Mammary epithelial cell (primary cell): Measurements from ENCODE around the gene PTCH1.

Experiments
- EZH2 ChIP-seq: IDR thresholded peaks from 2 replicates; pipeline ENCODE4 v1.6.1; 2012; ENCODE audit warnings: low read length, inconsistent platforms, borderline replicate concordance
- TF ChIP-seq, protein P1 (sequence below), 2 donors: IDR thresholded peaks in 1 of 2; conservative IDR thresholded peaks in 1 of 2; 2 replicates each; pipeline ENCODE4 v1.5.1; 2011 to 2012; ENCODE audit warnings: inconsistent platforms in 2 of 2, low read length in 2 of 2, mild to moderate bottlenecking in 2 of 2, control low read depth in 1 of 2, low read depth in 1 of 2; ENCODE audit not compliant: insufficient read depth in 1 of 2; ENCODE audit errors: extremely low read depth in 1 of 2

DNA sequence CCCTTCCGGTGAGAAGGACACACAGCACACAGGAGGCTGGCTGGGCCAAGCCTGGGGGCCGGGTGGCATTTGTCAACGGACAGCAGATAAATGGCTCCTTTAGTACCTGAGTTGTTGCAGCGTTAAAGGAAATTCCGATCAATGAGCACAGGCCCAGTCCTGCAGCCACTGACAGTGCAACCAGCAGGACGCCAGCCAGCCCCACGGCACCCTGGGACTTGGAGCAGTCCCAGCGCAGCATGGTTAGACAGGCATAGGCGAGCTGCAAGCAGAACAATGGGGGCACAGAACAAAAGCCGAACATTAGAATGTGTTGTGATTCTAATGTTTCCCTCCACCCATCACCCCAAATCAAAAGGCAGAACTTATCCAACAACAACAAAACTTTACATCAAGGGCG is 39.3 kb downstream of the PTCH1 start:
- TF ChIP-seq, protein P1, sequence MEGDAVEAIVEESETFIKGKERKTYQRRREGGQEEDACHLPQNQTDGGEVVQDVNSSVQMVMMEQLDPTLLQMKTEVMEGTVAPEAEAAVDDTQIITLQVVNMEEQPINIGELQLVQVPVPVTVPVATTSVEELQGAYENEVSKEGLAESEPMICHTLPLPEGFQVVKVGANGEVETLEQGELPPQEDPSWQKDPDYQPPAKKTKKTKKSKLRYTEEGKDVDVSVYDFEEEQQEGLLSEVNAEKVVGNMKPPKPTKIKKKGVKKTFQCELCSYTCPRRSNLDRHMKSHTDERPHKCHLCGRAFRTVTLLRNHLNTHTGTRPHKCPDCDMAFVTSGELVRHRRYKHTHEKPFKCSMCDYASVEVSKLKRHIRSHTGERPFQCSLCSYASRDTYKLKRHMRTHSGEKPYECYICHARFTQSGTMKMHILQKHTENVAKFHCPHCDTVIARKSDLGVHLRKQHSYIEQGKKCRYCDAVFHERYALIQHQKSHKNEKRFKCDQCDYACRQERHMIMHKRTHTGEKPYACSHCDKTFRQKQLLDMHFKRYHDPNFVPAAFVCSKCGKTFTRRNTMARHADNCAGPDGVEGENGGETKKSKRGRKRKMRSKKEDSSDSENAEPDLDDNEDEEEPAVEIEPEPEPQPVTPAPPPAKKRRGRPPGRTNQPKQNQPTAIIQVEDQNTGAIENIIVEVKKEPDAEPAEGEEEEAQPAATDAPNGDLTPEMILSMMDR (conservative IDR thresholded peaks at IDR 0.05 in 1 of 2, IDR thresholded peaks at IDR 0.05 in 1 of 2; ENCODE audit: extremely low read depth in 1 of 2, insufficient read depth in 1 of 2, low read depth in 1 of 2, low read length in 2 of 2): no peak
- no peak for TF ChIP-seq EZH2
